Embryonic facial prominence (tissue), 1 donor: Measurements from ENCODE around the gene MBTD1.
"Not testable (repeated sequence)": the region's sequence is repeated elsewhere in the genome, so short reads cannot be mapped to it uniquely, and the experiment has no call there.

Experiments used
- DNase-seq: peaks from one replicate; pipeline ENCODE4 v3.0.0-alpha.2; 2016; ENCODE audit errors: extremely low spot score

MBTD1 gene

GRCh38 chr17:51189162-51189561, 70.7 kb downstream of the MBTD1 start:
- DNase-seq: no peak

GRCh38 chr17:51188271-51188833, 71.5 kb downstream of the MBTD1 start:
- no peak for DNase-seq

GRCh38 chr17:51185763-51186332, 74.0 kb downstream of the MBTD1 start:
- no peak for DNase-seq

- DNase-seq: no peak
Observed at GRCh38 chr17:51184124-51184523, 75.7 kb downstream of the MBTD1 start.

- no peak for DNase-seq
Observed at GRCh38 chr17:51180486-51180885, 79.4 kb downstream of the MBTD1 start.

GRCh38 chr17:51172030-51172429, 87.8 kb downstream of the MBTD1 start:
- not testable (repeated sequence) for DNase-seq

- no peak for DNase-seq
Observed at GRCh38 chr17:51170736-51171135, 89.1 kb downstream of the MBTD1 start.

GRCh38 chr17:51169340-51169739, 90.5 kb downstream of the MBTD1 start:
- DNase-seq: no peak

- no peak for DNase-seq
Observed at GRCh38 chr17:51166987-51167931, 92.6 kb downstream of the MBTD1 start.

- no peak for DNase-seq
Observed at GRCh38 chr17:51166198-51166986, 93.5 kb downstream of the MBTD1 start, which contains the start of gene NME2. Gene NME2 (plus strand): TSS chr17:51166411. CDS start chr17:51166831, 420 bp downstream.

- DNase-seq: no peak
Observed at GRCh38 chr17:51165680-51166197, 94.1 kb downstream of the MBTD1 start.

GRCh38 chr17:51164911-51165679, 94.8 kb downstream of the MBTD1 start:
- DNase-seq: no peak

GRCh38 chr17:51161541-51161940, 98.3 kb downstream of the MBTD1 start:
- DNase-seq: no peak

GRCh38 chr17:51159604-51160003, 100.2 kb downstream of the MBTD1 start:
- no peak for DNase-seq

GRCh38 chr17:51155416-51155815, 104.4 kb downstream of the MBTD1 start:
- no peak for DNase-seq

GRCh38 chr17:51154176-51154575, 105.7 kb downstream of the MBTD1 start:
- no peak for DNase-seq

GRCh38 chr17:51153210-51154072, 106.4 kb downstream of the MBTD1 start, which contains the start of gene NME1:
Gene NME1 (plus strand): TSS chr17:51153559. CDS start chr17:51155655, 2,096 bp downstream.
- DNase-seq: peak; percentile 99

- DNase-seq: peak; percentile 26
Observed at GRCh38 chr17:51152766-51153209, 107.1 kb downstream of the MBTD1 start.

GRCh38 chr17:51150932-51151331, 108.9 kb downstream of the MBTD1 start:
- no peak for DNase-seq

GRCh38 chr17:51149163-51149562, 110.7 kb downstream of the MBTD1 start:
- DNase-seq: no peak
